OCI-LY3 (cell line): Measurements from ENCODE around the gene ASIC3.

Source experiments
- EZH2phosphoT487 ChIP-seq: fragments of 200-600 bp; shearing (Covaris generic); IDR thresholded peaks from 2 replicates; pipeline ENCODE4 v1.6.1; 2018; ENCODE audit warnings: antibody characterized with exemption, mixed run types, low read depth
- TF ChIP-seq, protein P1 (sequence below): fragments of 200-600, 300-600 bp; sonication (generic); IDR thresholded peaks from 2 replicates; pipeline ENCODE4 v1.5.1; 2014; ENCODE audit warnings: antibody characterized with exemption, low read length, low read depth

GRCh38 chr7:150999001-150999400 lies 49.3 kb upstream of the ASIC3 start:
- no peak for TF ChIP-seq EZH2phosphoT487
- TF ChIP-seq, protein P1, sequence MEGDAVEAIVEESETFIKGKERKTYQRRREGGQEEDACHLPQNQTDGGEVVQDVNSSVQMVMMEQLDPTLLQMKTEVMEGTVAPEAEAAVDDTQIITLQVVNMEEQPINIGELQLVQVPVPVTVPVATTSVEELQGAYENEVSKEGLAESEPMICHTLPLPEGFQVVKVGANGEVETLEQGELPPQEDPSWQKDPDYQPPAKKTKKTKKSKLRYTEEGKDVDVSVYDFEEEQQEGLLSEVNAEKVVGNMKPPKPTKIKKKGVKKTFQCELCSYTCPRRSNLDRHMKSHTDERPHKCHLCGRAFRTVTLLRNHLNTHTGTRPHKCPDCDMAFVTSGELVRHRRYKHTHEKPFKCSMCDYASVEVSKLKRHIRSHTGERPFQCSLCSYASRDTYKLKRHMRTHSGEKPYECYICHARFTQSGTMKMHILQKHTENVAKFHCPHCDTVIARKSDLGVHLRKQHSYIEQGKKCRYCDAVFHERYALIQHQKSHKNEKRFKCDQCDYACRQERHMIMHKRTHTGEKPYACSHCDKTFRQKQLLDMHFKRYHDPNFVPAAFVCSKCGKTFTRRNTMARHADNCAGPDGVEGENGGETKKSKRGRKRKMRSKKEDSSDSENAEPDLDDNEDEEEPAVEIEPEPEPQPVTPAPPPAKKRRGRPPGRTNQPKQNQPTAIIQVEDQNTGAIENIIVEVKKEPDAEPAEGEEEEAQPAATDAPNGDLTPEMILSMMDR, result no peak
